Limb (tissue), 2 donors: Measurements from ENCODE around the gene IP6K1.
"Not testable (repeated sequence)": the region's sequence is repeated elsewhere in the genome, so short reads cannot be mapped to it uniquely, and the experiment has no call there.

ENCODE experiments used
- DNase-seq, 2 donors: peaks; one replicate each; pipeline ENCODE4 v3.0.0-alpha.2; 2016; ENCODE audit errors: extremely low spot score in 2 of 2

Gene IP6K1

GRCh38 chr3:49794431-49794830 is 8.1 kb upstream of the IP6K1 start:
- DNase-seq = no peak

DNA sequence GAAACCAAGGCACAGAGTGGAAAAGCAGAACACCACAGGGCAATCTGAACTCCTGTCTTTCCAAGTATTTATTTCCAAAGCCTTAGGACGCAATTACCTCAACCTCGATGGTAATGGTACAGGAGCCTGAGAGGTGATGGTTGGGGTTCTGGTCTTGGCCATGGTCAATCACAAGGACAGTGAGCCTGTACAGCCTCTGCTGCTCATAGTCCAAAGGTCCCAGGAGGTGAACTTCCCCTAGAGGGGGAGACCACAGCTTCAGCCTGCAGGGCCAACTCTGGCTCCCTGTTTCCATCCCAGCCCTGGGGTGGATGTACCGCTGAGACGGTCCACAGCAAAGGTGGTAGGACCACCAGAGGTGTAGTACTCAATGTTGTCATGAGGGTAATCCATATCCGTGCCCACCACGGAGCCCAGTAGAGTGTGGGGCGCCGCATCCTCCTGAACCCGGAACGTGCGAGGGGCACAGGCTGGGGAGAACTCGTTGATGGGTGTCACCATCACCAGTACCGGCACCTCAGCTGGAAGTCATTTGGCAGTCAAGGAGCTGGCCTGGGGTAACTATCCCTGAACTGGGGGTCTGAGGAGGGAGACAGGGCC is 7.2 kb upstream of the IP6K1 start:
- no peak for DNase-seq

DNA sequence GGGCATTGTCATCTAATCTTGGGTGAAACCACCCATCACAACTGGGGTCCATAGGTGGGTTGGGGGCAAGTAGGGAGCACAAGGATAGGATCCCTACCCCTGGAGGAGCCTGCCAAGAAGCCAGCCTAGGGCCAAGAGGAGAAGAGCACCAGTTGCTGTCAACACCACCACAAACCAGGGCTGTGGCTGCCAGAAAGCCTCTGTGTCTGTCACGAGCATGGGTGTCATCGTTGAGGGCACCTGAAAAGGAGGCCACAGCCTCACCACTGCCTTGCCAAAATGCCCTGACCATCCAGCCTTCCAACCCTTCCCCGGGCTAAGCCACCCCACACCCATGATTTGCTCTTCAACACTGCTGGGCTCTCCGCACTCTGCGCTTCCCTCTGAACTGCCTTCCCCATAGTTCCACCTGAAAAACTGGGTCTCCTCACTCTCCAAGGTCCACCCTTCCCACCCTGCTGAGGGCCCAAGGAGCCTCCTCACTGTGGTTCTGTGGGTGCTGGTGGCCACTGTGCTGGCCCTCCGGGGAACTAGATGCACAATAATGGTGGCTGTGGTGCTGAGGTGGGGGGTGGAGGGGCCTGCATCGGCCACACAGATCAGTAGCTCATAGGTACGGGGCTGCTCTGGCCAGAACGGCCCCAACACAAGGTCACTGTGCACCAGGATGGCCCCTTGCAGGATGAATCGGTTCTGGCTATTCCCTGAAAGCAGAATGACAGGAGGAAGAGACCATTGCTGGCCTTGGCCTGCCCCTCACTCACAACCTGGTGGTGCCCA is 6.2 kb upstream of the IP6K1 start:
- DNase-seq = no peak

- DNase-seq = no peak
Measured at GRCh38 chr3:49791571-49791970, 5.2 kb upstream of the IP6K1 start.

GRCh38 chr3:49790626-49791411 is 4.5 kb upstream of the IP6K1 start:
- no peak for DNase-seq

DNA sequence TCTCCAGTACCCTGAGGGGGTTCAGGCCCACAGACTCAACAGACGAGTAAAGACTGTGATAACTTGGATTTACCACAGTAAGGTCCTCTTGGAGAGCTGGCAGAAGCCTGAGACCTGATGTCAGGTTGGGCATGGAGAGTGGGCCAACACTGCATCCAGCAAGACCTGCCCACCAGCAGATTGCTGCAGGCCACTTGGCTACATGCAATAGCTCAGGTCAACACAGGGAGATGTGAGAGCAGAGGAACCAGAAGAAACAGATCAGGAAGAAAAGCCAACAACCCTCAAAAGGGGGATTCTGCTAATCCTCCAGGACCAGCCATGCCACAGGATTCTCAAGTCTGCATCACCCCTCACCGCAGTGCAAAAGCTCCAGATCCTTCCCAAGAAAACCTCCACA is 1.7 kb upstream of the IP6K1 start:
- DNase-seq = no peak

- DNase-seq = no peak
Measured at GRCh38 chr3:49787536-49787935, 1.2 kb upstream of the IP6K1 start.

DNA sequence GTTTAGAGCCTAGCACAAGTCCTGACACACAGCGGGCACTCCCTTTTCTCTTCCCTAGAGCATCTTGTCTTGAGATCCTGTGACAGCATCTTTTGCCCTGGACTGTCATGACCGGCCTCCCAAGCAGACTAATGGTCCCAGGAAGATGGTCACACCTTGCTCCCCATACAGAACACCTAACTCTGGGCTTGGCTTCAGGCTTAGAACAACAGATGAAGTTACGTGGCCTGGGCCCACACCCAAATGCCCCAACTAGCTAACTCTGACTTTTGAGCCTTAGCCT is 781 bp upstream of the IP6K1 start:
- DNase-seq = no peak

DNA sequence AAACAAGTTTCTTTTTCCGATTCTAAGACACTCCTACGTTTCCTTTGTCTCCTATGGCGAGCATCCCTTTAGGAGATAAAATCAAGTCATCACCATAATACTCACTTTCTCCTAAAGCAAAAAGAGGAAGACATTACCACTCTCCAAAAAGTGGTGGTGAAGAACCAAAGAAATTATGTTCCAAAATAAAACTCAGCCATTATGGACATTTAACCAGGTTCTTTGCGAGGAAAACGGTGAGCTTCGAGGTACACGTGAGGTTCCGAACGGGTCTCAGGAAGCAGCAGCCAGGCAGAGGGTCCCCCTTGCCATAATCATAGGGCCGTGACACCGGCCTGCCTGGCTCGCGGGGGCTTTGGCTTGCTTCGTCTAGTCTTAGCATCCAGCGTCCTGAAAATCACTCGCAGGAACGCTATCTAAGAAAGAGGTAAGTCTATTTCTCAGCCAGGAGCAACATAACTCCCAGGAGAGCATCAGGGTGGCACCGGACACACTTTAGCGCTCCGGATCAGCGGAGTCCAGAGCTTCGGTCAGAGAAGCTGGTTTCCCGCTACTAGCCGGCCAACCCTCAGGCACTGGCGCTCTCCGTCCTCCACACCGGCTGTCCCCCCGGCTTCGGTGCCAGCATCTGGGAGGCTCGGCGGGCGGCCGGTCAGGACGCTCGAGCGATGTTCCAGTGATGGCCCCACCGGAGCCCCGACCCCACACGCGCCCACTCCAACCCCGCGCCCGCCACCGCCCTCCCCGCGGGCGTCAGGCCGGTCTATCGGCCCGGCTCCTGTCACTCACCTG is 581 bp downstream of the IP6K1 start:
- peak in 1 of 2 donors; percentile 22 for DNase-seq

DNA sequence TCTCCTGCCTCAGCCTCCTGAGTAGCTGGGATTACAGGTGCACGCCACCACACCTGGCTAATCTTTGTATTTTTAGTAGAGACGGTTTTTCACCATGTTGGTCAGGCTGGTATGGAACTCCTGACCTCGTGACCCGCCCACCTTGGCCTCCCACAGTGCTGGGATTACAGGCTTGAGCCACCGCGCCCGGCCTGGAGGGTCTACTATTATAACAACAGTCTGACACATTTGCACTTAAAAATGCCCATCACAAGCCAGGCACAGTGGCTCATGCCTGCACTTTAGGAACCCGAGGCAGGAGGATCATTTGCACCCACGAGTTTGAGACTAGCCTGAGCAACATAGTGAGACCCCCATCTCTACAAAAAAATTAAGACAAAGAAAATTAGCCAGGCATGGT is 4.1 kb downstream of the IP6K1 start:
- not testable (repeated sequence) for DNase-seq

GRCh38 chr3:49781415-49782199 is 4.7 kb downstream of the IP6K1 start:
- DNase-seq = no peak

- DNase-seq = not testable (repeated sequence)
Measured at GRCh38 chr3:49780975-49781365, 5.4 kb downstream of the IP6K1 start.

GRCh38 chr3:49780080-49780974 is 6.0 kb downstream of the IP6K1 start:
- DNase-seq = no peak

DNA sequence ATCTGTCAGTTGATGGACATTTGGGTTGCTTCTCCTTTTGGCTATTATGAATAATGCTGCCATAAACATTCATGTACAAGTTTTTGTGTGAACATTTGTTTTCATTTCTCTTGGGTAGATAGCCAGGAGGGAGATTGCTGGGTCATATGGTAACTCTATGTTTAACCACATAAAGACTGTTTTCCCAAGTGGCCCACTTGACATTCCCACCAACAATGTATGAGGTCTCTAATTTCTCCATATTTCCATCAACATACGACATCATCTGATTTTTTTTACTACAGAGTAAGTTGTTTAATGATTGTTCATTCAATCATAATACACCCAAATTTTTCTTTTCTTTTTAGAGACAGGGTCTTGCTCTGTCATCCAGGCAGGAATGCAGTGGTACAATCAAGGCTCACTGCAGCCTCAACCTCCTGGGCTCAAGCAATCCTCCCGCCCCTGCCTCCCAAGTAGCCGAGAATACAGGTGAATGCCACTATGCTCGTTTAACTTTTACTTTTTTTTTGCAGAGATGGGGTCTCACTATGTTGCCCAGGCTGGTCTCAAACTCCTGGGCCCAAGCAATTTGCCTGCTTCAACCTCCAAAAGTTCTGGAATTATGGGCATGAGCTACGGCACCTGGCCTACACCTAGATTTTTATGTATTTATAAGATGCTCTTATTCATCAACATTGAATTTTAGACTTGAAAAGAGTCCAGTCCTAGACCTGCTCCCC is 6.8 kb downstream of the IP6K1 start:
- no peak for DNase-seq

DNA sequence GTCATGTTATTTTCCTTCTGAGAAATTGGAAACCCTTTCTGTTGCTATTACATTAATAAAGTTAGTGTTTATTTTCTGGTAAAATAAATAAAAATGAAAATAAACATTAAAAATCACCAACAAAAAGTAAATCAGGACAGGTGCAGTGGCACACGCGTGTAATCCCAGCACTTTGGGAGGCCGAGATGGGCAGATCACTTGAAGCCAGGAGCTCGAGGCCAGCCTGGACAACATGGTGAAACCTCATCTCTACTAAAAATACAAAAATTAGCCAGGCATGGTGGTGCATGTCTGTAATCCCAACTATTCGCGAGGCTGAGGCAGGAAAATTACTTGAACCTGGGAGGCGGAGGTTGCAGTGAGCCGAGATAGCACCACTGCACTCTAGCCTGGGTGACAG is 10.2 kb downstream of the IP6K1 start:
- DNase-seq = not testable (repeated sequence)

DNA sequence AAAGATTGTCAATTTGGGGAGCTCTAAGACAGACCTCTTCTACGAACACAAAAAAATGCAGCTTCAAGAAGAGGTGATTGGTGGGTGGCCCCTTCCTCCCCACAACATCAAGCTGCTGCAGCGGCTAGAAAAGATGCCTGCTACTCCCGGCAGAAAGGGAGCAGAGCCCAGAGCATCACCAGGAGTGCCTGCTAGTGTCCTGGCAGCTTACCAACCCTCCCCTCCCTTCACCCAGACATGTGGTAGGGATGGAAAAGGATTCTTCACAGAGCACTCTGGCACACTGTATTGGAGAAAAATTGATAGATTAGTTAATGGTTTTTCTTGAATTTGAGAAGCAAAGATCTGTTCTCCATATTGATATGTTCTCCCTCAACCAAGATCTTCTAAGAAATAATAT is 10.8 kb downstream of the IP6K1 start:
- no peak for DNase-seq

DNA sequence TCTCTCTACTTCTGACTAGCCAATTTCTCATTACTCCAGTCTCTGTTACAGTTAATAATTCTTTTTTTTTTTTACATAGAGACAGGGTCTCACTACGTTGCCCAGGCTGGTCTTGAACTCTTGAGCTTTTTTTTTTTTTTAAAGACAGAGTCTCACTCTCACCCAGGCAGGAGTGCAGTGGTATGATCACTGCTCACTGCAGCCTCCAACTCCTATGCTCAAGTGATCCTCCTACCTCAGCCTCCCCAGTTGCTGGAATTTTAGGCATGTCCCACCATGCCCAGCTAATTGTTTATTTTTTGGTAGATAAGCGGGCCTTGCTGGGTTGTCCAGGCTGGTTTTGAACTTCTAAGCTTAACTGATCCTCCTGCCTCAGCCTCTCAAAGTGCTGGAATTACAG is 13.6 kb downstream of the IP6K1 start:
- DNase-seq = no peak

- no peak for DNase-seq
Measured at GRCh38 chr3:49771340-49771938, 14.9 kb downstream of the IP6K1 start.

- DNase-seq = no peak
Measured at GRCh38 chr3:49769926-49770325, 16.4 kb downstream of the IP6K1 start.
